Caco-2 (cell line): ENCODE results near the gene MMP23B. TPM values are rescaled to one million over a fixed set of nuclear protein-coding genes. Genes with fewer than 3 reads are reported as not detected.

Source experiments
- Bru-seq: library from RNA; stranded (reverse); fragments of 400-500 nt; gene quantifications from one replicate; lab custom pipeline; 2021; lab: Mats Ljungman, UMichigan
- BruChase-seq, 2 experiments: library from RNA; stranded (reverse); fragments of 400-500 nt; gene quantifications; one replicate each; lab custom pipeline; 2021; lab: Mats Ljungman, UMichigan
- BruUV-seq: library from RNA; stranded (reverse); fragments of 400-500 nt; replicated peaks from 2 replicates; lab custom pipeline; 2021; lab: Mats Ljungman, UMichigan
- CTCF ChIA-PET: fragments of 300-600 bp; sonication (Branson Sonifier 250); formaldehyde crosslinking; loops from one replicate; lab custom pipeline; 2022; ENCODE audit warnings: antibody characterized with exemption; lab: Charles Lee
- POLR2A ChIA-PET: fragments of 300-600 bp; sonication (Branson Sonifier 250); formaldehyde crosslinking; loops from one replicate; lab custom pipeline; 2022; ENCODE audit warnings: antibody characterized with exemption; lab: Charles Lee
- DNase-seq, 2 experiments: peaks; one replicate each; pipeline versions ENCODE4 v3.0.0 to v3.0.0-alpha.2; 2020 to 2022
- H3K27me3 ChIP-seq: replicated peaks from 2 replicates; pipeline ENCODE4 v1.6.0; 2011; ENCODE audit warnings: low read length; ENCODE audit not compliant: control insufficient read depth, insufficient read depth
- H3K36me3 ChIP-seq: 2 replicates; pipeline ENCODE4 v1.5.1; 2011; ENCODE audit warnings: low read length; ENCODE audit not compliant: control insufficient read depth, insufficient read depth
- H3K4me1 ChIP-seq: fragments of 250-450 bp; sonication (Bioruptor Pico); 2 replicates; pipeline ENCODE4 v1.5.1; 2020; ENCODE audit warnings: mild to moderate bottlenecking
- H3K4me3 ChIP-seq: 2 replicates; pipeline ENCODE4 v1.5.1; 2011; ENCODE audit warnings: low read depth, mild to moderate bottlenecking, control low read depth, low read length
- H3K9me3 ChIP-seq: fragments of 250-450 bp; sonication (Bioruptor Pico); 2 replicates; pipeline ENCODE4 v1.5.1; 2020; ENCODE audit warnings: mild to moderate bottlenecking, moderate library complexity
- H3K27ac Mint-ChIP-seq: one replicate; pipeline ENCODE4 v1.8.0; 2022; ENCODE audit warnings: mixed read lengths; ENCODE audit not compliant: unreplicated experiment
- H3K27me3 Mint-ChIP-seq: one replicate; pipeline ENCODE4 v1.8.0; 2022; ENCODE audit warnings: mixed read lengths; ENCODE audit not compliant: insufficient read depth, unreplicated experiment
- H3K36me3 Mint-ChIP-seq: one replicate; pipeline ENCODE4 v1.8.0; 2022; ENCODE audit warnings: mild to moderate bottlenecking, mixed read lengths; ENCODE audit not compliant: insufficient read depth, unreplicated experiment
- H3K4me1 Mint-ChIP-seq: one replicate; pipeline ENCODE4 v1.8.0; 2022; ENCODE audit warnings: low read depth, mixed read lengths; ENCODE audit not compliant: unreplicated experiment
- H3K4me3 Mint-ChIP-seq: one replicate; pipeline ENCODE4 v1.8.0; 2022; ENCODE audit warnings: mild to moderate bottlenecking, moderate library complexity, mixed read lengths; ENCODE audit not compliant: unreplicated experiment
- H3K9me3 Mint-ChIP-seq: one replicate; pipeline ENCODE4 v1.8.0; 2022; ENCODE audit warnings: mixed read lengths; ENCODE audit not compliant: unreplicated experiment
- intact Hi-C: fragments of 100-400 bp; cut with micrococcal nuclease; formaldehyde crosslinking; loops from one replicate; pipeline ENCODE4 v1.10.0; 2022; ENCODE audit not compliant: unreplicated experiment
- long read RNA-seq: library from polyadenylated mRNA; stranded (forward); transcript quantifications from one replicate; pipeline ENCODE4 v2.0.0, GENCODE V29; 2022
- total RNA-seq: library from RNA; stranded (reverse); gene quantifications from 2 replicates; pipeline ENCODE4 v1.2.3, GENCODE V29; 2022
- TF ChIP-seq, protein P1 (sequence below), 2 experiments: fragments of 200-600 bp in 1 of 2; IDR thresholded peaks; 1 replicate in 1 of 2; 2 replicates in 1 of 2; pipeline versions ENCODE4 v1.5.1 to v1.8.0; 2011 to 2022; ENCODE audit warnings: antibody characterized with exemption in 1 of 2, control low read depth in 1 of 2, inconsistent platforms in 1 of 2, low read depth in 1 of 2, low read length in 1 of 2, mild to moderate bottlenecking in 1 of 2, moderate library complexity in 1 of 2; ENCODE audit not compliant: insufficient read depth in 1 of 2, severe bottlenecking in 1 of 2, unreplicated experiment in 1 of 2

The MMP23B gene
- total RNA-seq (3.7 and 6.0 TPM in 2 replicates), Bru-seq, nascent RNA (percentile 16 among the genes with signal in this experiment), BruChase-seq, experiment 1, labeled RNA remaining after a 2-hour chase (not detected), BruChase-seq, experiment 2, labeled RNA remaining after a 6-hour chase (percentile 12 among the genes with signal in this experiment)
- long read RNA-seq = 0 reads

GRCh38 chr1:1631782-1632420, at the start of gene MMP23B:
Gene MMP23B (plus strand): TSS chr1:1632173. CDS start chr1:1632219, 46 bp downstream.
- Mint-ChIP-seq H3K27ac (no peak within 1 kb of the TSS), H3K4me3 (no peak within 1 kb of the TSS), H3K27me3 (no peaks in the 10 kb centered on the region), H3K36me3 (peaks cover 6% of the 10 kb centered on the region), H3K9me3 (no peaks in the 10 kb centered on the region), H3K4me1 (no peaks in the 10 kb centered on the region)
- Histone ChIP-seq H3K4me1 (no peaks in the 10 kb centered on the region), H3K27me3 (no peaks in the 10 kb centered on the region), H3K9me3 (no peaks in the 10 kb centered on the region), H3K36me3 (no peaks in the 10 kb centered on the region), H3K4me3 (no peak within 1 kb of the TSS)
- no TSS peak for BruUV-seq
- ChIA-PET POLR2A (no interaction called here), CTCF (no interaction called here)
- intact Hi-C loops = no loop called here
- TF ChIP-seq, protein P1, sequence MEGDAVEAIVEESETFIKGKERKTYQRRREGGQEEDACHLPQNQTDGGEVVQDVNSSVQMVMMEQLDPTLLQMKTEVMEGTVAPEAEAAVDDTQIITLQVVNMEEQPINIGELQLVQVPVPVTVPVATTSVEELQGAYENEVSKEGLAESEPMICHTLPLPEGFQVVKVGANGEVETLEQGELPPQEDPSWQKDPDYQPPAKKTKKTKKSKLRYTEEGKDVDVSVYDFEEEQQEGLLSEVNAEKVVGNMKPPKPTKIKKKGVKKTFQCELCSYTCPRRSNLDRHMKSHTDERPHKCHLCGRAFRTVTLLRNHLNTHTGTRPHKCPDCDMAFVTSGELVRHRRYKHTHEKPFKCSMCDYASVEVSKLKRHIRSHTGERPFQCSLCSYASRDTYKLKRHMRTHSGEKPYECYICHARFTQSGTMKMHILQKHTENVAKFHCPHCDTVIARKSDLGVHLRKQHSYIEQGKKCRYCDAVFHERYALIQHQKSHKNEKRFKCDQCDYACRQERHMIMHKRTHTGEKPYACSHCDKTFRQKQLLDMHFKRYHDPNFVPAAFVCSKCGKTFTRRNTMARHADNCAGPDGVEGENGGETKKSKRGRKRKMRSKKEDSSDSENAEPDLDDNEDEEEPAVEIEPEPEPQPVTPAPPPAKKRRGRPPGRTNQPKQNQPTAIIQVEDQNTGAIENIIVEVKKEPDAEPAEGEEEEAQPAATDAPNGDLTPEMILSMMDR (IDR thresholded peaks at IDR 0.05; ENCODE audit: insufficient read depth in 1 of 2, low read depth in 1 of 2, low read length in 1 of 2, severe bottlenecking in 1 of 2, unreplicated experiment in 1 of 2) = no peak
- no peak for DNase-seq

GRCh38 chr1:1582585-1583346, 49.2 kb upstream of the MMP23B start:
- POLR2A ChIA-PET = no interaction called here
- CTCF ChIA-PET = no interaction called here
- Histone ChIP-seq H3K4me1 (no peaks in the 10 kb centered on the region), H3K36me3 (no peaks in the 10 kb centered on the region), H3K4me3 (no peak overlapping the region), H3K27me3 (no peaks in the 10 kb centered on the region), H3K9me3 (no peaks in the 10 kb centered on the region)
- Mint-ChIP-seq H3K4me3 (no peak overlapping the region), H3K36me3 (no peaks in the 10 kb centered on the region), H3K9me3 (no peaks in the 10 kb centered on the region), H3K4me1 (no peaks in the 10 kb centered on the region), H3K27me3 (no peaks in the 10 kb centered on the region), H3K27ac (no peak overlapping the region)
- no TSS peak for BruUV-seq
- intact Hi-C loops = no loop called here
- no peak for DNase-seq
- TF ChIP-seq, protein P1 (IDR thresholded peaks at IDR 0.05; ENCODE audit: insufficient read depth in 1 of 2, low read depth in 1 of 2, low read length in 1 of 2, severe bottlenecking in 1 of 2, unreplicated experiment in 1 of 2) = no peak

DNA sequence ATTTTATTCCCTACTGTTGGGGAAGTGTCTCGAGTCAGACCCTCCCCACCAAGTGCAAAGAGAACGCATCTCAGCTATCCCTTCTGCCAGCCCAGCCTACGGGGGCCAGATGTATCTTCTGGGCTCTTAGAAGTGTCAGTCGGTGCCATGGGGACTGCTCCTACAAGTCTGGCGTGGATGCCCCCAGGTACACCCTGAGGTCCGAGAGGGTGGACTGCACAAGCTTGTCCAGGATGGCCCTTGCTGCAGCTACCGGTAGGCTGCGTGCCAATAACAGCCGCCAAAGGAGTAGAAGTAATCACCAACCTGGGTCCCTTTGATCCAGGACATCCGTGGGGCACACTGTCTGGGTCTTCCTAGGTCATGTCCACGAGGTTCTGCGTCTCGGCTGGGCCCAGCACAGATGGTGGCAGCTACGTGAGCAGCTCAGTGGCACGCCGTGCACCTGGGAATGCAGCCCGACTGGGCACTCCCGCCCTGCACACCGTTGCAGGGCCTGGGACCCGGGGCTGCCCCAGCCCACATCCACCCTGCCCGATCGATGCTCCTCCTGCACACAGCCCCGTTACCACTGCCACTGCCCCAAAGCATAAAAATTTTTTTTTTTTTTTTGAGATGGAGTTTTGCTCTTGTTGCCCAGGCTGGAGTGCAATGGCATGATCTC, 48.5 kb upstream of the MMP23B start:
- H3K36me3 Mint-ChIP-seq = no peaks in the 10 kb centered on the region
- H3K27me3 Mint-ChIP-seq = no peaks in the 10 kb centered on the region
- no peak overlapping the region for H3K4me3 Mint-ChIP-seq
- DNase-seq = no peak
- no peaks in the 10 kb centered on the region for H3K9me3 Mint-ChIP-seq
- intact Hi-C loops = no loop called here
- H3K4me1 ChIP-seq = no peaks in the 10 kb centered on the region
- no peaks in the 10 kb centered on the region for H3K36me3 ChIP-seq
- BruUV-seq = no TSS peak
- no peak overlapping the region for H3K27ac Mint-ChIP-seq
- H3K9me3 ChIP-seq = no peaks in the 10 kb centered on the region
- TF ChIP-seq, protein P1 (IDR thresholded peaks at IDR 0.05; ENCODE audit: insufficient read depth in 1 of 2, low read depth in 1 of 2, low read length in 1 of 2, severe bottlenecking in 1 of 2, unreplicated experiment in 1 of 2) = no peak
- CTCF ChIA-PET = no interaction called here
- POLR2A ChIA-PET = no interaction called here
- no peaks in the 10 kb centered on the region for H3K4me1 Mint-ChIP-seq
- H3K27me3 ChIP-seq = no peaks in the 10 kb centered on the region
- H3K4me3 ChIP-seq = no peak overlapping the region
